ENCODE results near the gene SLF2. TPM values are rescaled to one million over a fixed set of nuclear protein-coding genes. Genes with fewer than 3 reads are reported as not detected.
A peak's percentile ranks its signal among the peaks of the same experiment; 100 is the strongest.

The SLF2 gene
- total and polyA plus RNA-seq, 2 of the 13 experiments (the other 11 are each of a cell fraction or from before 2014, with no cell fraction given) = 12.2 to 48.1 TPM

DNA sequence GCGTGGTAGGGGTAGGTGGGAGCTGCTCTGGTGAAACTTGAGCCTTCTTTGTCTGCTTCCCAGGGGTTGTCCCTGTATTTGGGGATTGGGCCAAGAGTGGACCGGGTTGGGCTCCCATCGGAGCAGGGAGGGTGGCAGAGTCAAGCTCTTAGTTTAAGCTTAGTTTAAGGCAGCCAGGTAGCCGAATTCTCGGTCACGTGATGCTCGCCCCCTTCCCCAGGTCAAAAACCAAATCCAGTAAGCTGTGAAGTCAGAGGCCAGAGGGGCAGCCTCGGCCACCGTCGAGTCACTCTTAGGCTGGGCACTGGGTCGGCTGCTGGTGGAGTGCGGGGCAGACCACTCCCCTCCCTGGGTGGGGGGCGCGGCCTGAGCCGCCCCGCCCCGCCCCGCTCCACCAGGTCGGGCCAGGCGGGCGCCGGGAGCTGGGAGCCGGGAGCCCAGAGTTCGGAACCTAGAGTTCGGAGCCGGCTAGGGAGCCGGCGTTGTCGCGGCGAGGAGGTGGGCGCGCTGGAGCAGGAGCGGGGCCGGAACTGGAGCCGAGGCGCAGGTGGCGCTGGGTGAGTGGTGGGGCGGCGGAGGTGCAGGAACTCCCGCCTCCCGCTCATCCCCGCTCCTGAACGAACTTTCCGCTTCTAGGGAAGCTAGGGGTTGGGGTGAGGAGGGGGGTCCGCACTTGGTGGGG is 84.1 kb downstream of the SLF2 start (continued):
- TF ChIP-seq, protein P1, sequence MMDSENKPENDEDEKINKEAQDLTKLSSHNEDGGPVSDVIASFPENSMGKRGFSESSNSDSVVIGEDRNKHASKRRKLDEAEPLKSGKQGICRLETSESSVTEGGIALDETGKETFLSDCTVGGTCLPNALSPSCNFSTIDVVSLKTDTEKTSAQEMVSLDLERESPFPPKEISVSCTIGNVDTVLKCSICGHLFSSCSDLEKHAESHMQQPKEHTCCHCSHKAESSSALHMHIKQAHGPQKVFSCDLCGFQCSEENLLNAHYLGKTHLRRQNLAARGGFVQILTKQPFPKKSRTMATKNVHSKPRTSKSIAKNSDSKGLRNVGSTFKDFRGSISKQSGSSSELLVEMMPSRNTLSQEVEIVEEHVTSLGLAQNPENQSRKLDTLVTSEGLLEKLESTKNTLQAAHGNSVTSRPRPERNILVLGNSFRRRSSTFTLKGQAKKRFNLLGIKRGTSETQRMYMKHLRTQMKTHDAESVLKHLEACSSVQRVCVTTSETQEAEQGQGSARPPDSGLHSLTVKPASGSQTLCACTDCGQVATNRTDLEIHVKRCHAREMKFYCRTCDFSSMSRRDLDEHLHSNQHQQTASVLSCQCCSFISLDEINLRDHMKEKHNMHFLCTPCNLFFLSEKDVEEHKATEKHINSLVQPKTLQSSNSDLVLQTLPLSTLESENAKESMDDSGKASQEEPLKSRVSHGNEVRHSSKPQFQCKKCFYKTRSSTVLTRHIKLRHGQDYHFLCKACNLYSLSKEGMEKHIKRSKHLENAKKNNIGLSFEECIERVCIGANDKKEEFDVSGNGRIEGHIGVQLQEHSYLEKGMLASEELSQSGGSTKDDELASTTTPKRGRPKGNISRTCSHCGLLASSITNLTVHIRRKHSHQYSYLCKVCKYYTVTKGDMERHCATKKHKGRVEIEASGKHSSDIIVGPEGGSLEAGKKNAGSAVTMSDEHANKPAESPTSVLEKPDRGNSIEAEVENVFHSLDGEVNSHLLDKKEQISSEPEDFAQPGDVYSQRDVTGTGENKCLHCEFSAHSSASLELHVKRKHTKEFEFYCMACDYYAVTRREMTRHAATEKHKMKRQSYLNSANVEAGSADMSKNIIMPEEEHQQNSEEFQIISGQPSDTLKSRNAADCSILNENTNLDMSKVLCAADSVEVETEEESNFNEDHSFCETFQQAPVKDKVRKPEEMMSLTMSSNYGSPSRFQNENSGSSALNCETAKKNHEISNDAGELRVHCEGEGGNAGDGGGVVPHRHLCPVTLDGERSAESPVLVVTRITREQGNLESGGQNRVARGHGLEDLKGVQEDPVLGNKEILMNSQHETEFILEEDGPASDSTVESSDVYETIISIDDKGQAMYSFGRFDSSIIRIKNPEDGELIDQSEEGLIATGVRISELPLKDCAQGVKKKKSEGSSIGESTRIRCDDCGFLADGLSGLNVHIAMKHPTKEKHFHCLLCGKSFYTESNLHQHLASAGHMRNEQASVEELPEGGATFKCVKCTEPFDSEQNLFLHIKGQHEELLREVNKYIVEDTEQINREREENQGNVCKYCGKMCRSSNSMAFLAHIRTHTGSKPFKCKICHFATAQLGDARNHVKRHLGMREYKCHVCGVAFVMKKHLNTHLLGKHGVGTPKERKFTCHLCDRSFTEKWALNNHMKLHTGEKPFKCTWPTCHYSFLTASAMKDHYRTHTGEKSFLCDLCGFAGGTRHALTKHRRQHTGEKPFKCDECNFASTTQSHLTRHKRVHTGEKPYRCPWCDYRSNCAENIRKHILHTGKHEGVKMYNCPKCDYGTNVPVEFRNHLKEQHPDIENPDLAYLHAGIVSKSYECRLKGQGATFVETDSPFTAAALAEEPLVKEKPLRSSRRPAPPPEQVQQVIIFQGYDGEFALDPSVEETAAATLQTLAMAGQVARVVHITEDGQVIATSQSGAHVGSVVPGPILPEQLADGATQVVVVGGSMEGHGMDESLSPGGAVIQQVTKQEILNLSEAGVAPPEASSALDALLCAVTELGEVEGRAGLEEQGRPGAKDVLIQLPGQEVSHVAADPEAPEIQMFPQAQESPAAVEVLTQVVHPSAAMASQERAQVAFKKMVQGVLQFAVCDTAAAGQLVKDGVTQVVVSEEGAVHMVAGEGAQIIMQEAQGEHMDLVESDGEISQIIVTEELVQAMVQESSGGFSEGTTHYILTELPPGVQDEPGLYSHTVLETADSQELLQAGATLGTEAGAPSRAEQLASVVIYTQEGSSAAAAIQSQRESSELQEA (CRISPR knock-in tag; IDR thresholded peaks at IDR 0.05; ENCODE audit: not compliant biosample characterization) = no peak
- TF ChIP-seq ZNF83 (CRISPR knock-in tag; IDR thresholded peaks at IDR 0.05; ENCODE audit: borderline replicate concordance) (no peak), RFXANK (CRISPR knock-in tag; IDR thresholded peaks at IDR 0.05) (no peak), KDM5B (CRISPR knock-in tag; IDR thresholded peaks at IDR 0.05; ENCODE audit: borderline replicate concordance) (peak; percentile 25; the same call in 1 of the 2 replicates), FOXK1 (CRISPR knock-in tag; IDR thresholded peaks at IDR 0.05; ENCODE audit: borderline replicate concordance, low read depth) (no peak), ZFP1 (CRISPR knock-in tag; IDR thresholded peaks at IDR 0.05) (no peak), ELF3 (CRISPR knock-in tag; IDR thresholded peaks at IDR 0.05) (no peak), ZNF251 (CRISPR knock-in tag; IDR thresholded peaks at IDR 0.05) (0 out of 2 replicates have a peak, but pooled peaks have one; percentile 68), RELA (CRISPR knock-in tag; IDR thresholded peaks at IDR 0.05) (no peak), PCBP2 (optimal IDR thresholded peaks at IDR 0.05; ENCODE audit: low read depth, low read length, poor library complexity, severe bottlenecking) (no peak), MXD4 (CRISPR knock-in tag; IDR thresholded peaks at IDR 0.05) (0 out of 2 replicates have a peak, but pooled peaks have one; percentile 5), CEBPB (IDR thresholded peaks at IDR 0.05; ENCODE audit: borderline replicate concordance, low read depth, low read length) (no peak), ZNF616 (CRISPR knock-in tag; IDR thresholded peaks at IDR 0.05; ENCODE audit: low read depth) (0 out of 2 replicates have a peak, but pooled peaks have one; percentile 44), MXI1 (IDR thresholded peaks at IDR 0.05; ENCODE audit: borderline replicate concordance, low read depth, low read length) (no peak), AKAP8 (CRISPR knock-in tag; IDR thresholded peaks at IDR 0.05) (no peak; the same call in 1 of the 2 replicates), MTF2 (CRISPR knock-in tag; IDR thresholded peaks at IDR 0.05; ENCODE audit: borderline replicate concordance) (0 out of 2 replicates have a peak, but pooled peaks have one; percentile 14)
- TF ChIP-seq, protein P2, sequence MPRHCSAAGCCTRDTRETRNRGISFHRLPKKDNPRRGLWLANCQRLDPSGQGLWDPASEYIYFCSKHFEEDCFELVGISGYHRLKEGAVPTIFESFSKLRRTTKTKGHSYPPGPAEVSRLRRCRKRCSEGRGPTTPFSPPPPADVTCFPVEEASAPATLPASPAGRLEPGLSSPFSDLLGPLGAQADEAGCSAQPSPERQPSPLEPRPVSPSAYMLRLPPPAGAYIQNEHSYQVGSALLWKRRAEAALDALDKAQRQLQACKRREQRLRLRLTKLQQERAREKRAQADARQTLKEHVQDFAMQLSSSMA (CRISPR knock-in tag; IDR thresholded peaks at IDR 0.05) = peak; percentile 12; the same call in 1 of the 2 replicates
- TF ChIP-seq, protein P3, sequence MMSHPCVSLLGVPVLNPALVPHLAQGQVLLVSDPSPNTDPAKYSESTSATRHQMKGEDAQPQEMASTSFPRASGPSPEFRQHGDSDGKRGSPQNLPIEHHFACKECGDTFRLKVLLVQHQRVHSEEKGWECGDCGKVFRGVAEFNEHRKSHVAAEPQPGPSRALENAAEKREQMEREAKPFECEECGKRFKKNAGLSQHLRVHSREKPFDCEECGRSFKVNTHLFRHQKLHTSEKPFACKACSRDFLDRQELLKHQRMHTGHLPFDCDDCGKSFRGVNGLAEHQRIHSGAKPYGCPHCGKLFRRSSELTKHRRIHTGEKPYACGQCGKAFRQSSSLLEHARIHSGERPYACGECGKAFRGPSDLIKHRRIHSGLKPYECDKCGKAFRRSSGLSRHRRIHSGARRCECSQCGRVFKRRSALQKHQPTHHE (CRISPR knock-in tag; IDR thresholded peaks at IDR 0.05; ENCODE audit: borderline replicate concordance) = no peak
- TF ChIP-seq, protein P4, sequence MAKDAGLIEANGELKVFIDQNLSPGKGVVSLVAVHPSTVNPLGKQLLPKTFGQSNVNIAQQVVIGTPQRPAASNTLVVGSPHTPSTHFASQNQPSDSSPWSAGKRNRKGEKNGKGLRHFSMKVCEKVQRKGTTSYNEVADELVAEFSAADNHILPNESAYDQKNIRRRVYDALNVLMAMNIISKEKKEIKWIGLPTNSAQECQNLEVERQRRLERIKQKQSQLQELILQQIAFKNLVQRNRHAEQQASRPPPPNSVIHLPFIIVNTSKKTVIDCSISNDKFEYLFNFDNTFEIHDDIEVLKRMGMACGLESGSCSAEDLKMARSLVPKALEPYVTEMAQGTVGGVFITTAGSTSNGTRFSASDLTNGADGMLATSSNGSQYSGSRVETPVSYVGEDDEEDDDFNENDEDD (CRISPR knock-in tag; IDR thresholded peaks at IDR 0.05; ENCODE audit: borderline replicate concordance) = peak; percentile 42; the same call in 1 of the 2 replicates

Data from HepG2 (cell line).